ENCODE measurements around the gene GID8. TPM values are rescaled to one million over a fixed set of nuclear protein-coding genes. Genes with fewer than 3 reads are reported as not detected.

GID8 gene
- total and polyA plus RNA-seq, 2 experiments from 2014 or later = 41.8 to 106 TPM

DNA sequence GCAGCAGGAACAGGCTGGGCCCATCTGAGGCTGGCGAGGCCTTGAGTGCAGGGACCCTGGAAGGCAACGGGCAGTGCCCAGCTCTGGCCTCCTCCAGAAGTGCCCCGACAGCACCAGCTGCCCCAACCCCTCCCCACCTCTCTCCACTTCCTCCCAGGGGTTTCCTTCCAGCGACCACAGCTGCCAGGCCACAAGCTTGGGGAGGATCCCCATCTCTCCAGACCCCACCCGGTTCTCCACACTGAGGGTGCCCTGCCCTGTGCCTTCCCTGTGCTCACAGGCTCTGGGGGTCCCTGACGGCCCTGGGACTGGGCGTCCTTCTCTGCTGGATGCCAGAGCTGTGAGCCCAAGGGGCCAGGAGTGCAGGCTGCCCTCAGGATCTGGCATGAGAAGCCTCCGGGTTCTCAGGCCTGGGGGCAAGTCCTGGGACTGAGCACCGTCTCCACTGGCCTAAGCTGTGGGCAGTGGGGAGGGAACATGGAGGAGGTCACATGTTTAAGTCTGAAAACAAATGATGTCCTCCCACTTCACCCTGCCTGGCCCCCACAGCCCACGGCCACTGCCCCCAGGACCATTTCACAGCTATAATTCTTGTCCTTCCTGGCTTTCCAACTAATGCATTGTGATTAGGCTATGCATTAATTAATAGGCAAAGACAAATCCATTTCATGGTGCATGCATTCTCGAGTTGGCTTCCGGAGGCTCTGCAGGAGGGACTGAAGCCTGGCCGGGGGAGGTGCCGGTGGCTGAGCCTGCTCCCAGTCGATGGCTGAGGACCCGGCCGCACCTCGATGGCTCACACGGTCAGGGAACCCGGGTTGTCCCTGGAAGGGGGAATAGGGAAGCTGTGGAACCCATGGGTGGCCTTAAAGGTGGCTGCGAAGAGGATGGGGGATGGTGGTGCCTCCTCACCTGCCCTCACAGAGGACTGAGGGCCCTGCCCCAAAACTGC is 44.5 kb downstream of the GID8 start:
- no peak overlapping the region for H3K27ac ChIP-seq (ENCODE audit: low read depth)
- no peak for DNase-seq (ENCODE audit: low spot score)
- TF ChIP-seq STAT1 (IDR thresholded peaks at IDR 0.05; ENCODE audit: unreplicated experiment) (no peak), POLR2AphosphoS5 (IDR thresholded peaks at IDR 0.05; ENCODE audit: low read depth) (no peak), NANOG (IDR thresholded peaks at IDR 0.05; ENCODE audit: borderline replicate concordance) (no peak), EZH2phosphoT487 (IDR thresholded peaks at IDR 0.05; ENCODE audit: unreplicated experiment) (no peak), CREB1 (CRISPR knock-in tag; IDR thresholded peaks at IDR 0.05; ENCODE audit: low read depth) (no peak), ZNF114 (CRISPR knock-in tag; IDR thresholded peaks at IDR 0.05) (no peak)
- TF ChIP-seq, protein P1, sequence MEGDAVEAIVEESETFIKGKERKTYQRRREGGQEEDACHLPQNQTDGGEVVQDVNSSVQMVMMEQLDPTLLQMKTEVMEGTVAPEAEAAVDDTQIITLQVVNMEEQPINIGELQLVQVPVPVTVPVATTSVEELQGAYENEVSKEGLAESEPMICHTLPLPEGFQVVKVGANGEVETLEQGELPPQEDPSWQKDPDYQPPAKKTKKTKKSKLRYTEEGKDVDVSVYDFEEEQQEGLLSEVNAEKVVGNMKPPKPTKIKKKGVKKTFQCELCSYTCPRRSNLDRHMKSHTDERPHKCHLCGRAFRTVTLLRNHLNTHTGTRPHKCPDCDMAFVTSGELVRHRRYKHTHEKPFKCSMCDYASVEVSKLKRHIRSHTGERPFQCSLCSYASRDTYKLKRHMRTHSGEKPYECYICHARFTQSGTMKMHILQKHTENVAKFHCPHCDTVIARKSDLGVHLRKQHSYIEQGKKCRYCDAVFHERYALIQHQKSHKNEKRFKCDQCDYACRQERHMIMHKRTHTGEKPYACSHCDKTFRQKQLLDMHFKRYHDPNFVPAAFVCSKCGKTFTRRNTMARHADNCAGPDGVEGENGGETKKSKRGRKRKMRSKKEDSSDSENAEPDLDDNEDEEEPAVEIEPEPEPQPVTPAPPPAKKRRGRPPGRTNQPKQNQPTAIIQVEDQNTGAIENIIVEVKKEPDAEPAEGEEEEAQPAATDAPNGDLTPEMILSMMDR (conservative IDR thresholded peaks at IDR 0.05; ENCODE audit: low read depth in 2 of 2) = no peak
- TF ChIP-seq, protein P2, sequence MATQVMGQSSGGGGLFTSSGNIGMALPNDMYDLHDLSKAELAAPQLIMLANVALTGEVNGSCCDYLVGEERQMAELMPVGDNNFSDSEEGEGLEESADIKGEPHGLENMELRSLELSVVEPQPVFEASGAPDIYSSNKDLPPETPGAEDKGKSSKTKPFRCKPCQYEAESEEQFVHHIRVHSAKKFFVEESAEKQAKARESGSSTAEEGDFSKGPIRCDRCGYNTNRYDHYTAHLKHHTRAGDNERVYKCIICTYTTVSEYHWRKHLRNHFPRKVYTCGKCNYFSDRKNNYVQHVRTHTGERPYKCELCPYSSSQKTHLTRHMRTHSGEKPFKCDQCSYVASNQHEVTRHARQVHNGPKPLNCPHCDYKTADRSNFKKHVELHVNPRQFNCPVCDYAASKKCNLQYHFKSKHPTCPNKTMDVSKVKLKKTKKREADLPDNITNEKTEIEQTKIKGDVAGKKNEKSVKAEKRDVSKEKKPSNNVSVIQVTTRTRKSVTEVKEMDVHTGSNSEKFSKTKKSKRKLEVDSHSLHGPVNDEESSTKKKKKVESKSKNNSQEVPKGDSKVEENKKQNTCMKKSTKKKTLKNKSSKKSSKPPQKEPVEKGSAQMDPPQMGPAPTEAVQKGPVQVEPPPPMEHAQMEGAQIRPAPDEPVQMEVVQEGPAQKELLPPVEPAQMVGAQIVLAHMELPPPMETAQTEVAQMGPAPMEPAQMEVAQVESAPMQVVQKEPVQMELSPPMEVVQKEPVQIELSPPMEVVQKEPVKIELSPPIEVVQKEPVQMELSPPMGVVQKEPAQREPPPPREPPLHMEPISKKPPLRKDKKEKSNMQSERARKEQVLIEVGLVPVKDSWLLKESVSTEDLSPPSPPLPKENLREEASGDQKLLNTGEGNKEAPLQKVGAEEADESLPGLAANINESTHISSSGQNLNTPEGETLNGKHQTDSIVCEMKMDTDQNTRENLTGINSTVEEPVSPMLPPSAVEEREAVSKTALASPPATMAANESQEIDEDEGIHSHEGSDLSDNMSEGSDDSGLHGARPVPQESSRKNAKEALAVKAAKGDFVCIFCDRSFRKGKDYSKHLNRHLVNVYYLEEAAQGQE (IDR thresholded peaks at IDR 0.05; ENCODE audit: unreplicated experiment) = no peak
- no peak overlapping the region for H3K4me2 ChIP-seq
- no peak overlapping the region for H3K27ac Mint-ChIP-seq
- ATAC-seq = no peak
- peaks cover 39% of the 10 kb centered on the region for H3K4me1 ChIP-seq (ENCODE audit: insufficient read depth)
- no peaks in the 10 kb centered on the region for H3K27me3 ChIP-seq (ENCODE audit: insufficient read depth)
- no peak overlapping the region for H3K4me3 Mint-ChIP-seq
- 0 out of 2 replicates have a peak, but pooled peaks cover 7% of the 10 kb centered on the region for H3F3A ChIP-seq (replicated peaks; ENCODE audit: low read depth)
- peaks cover 6% of the 10 kb centered on the region for H3K27me3 Mint-ChIP-seq (ENCODE audit: insufficient read depth, low read depth, poor library complexity)
- H2AFZ ChIP-seq = no peak overlapping the region
- no peaks in the 10 kb centered on the region for H4K20me1 ChIP-seq (replicated peaks; ENCODE audit: insufficient read depth)
- no peaks in the 10 kb centered on the region for H3K79me2 ChIP-seq (replicated peaks; ENCODE audit: insufficient read depth)
- H3K36me3 Mint-ChIP-seq (ENCODE audit: low read depth) = no peaks in the 10 kb centered on the region
- H3K9me2 ChIP-seq (ENCODE audit: insufficient read depth) = no peaks in the 10 kb centered on the region
- no peaks in the 10 kb centered on the region for H3K36me3 ChIP-seq (ENCODE audit: insufficient read depth)
- H3K4me1 Mint-ChIP-seq = peaks cover 43% of the 10 kb centered on the region
- no peaks in the 10 kb centered on the region for H3K9me3 Mint-ChIP-seq
- H3K4me3 ChIP-seq = no peak overlapping the region

DNA sequence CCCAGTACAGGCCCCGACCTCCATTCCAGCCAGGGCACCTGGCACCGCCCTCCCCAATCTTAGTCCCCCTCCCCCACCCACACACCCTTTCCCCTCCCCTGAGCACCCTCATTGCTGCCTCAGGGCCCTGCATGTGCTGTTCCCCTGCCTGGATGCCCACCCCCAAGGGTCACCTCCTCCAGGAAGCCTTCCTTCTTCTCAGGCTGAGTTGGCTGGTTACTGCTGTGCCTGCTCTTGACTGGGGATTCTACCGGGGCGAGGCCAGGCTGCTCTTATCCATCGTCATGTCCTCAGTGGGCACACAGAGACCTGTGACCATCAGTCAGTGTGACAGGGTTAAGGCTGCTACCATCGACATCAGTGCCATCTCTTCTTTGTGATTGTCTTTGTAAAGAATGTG is 45.3 kb downstream of the GID8 start:
- ATAC-seq (no peak), DNase-seq (ENCODE audit: low spot score) (no peak)
- Histone ChIP-seq H4K20me1 (replicated peaks; ENCODE audit: insufficient read depth) (no peaks in the 10 kb centered on the region), H3K4me3 (no peak overlapping the region), H3K79me2 (replicated peaks; ENCODE audit: insufficient read depth) (no peaks in the 10 kb centered on the region), H3K9me2 (ENCODE audit: insufficient read depth) (no peaks in the 10 kb centered on the region), H3K36me3 (ENCODE audit: insufficient read depth) (no peaks in the 10 kb centered on the region), H3K4me1 (ENCODE audit: insufficient read depth) (peaks cover 39% of the 10 kb centered on the region), H3F3A (replicated peaks; ENCODE audit: low read depth) (0 out of 2 replicates have a peak, but pooled peaks cover 7% of the 10 kb centered on the region), H2AFZ (no peak overlapping the region), H3K4me2 (no peak overlapping the region), H3K27ac (ENCODE audit: low read depth) (no peak overlapping the region), H3K27me3 (ENCODE audit: insufficient read depth) (no peaks in the 10 kb centered on the region)
- TF ChIP-seq, protein P1 (conservative IDR thresholded peaks at IDR 0.05; ENCODE audit: low read depth in 2 of 2) = no peak
- Mint-ChIP-seq H3K4me1 (peaks cover 43% of the 10 kb centered on the region), H3K27ac (no peak overlapping the region), H3K4me3 (no peak overlapping the region), H3K36me3 (ENCODE audit: low read depth) (no peaks in the 10 kb centered on the region), H3K27me3 (ENCODE audit: insufficient read depth, low read depth, poor library complexity) (peaks cover 8% of the 10 kb centered on the region), H3K9me3 (no peaks in the 10 kb centered on the region)

Data from GM23338 (cell line).